Uterus (tissue), 2 donors: ENCODE results near the gene PLA2G4F.

ENCODE experiments used
- POLR2A ChIP-seq, 2 donors: fragments of 450-650 bp; IDR thresholded peaks; one replicate each; pipeline ENCODE4 v1.6.1; 2016; ENCODE audit warnings: antibody characterized with exemption in 2 of 2, mild to moderate bottlenecking in 1 of 2, moderate library complexity in 1 of 2
- TF ChIP-seq, protein P1 (sequence below), 4 experiments: fragments of 200-600 bp in 2 of 4; fragments of 450-650 bp in 2 of 4; sonication (generic) in 2 of 4; IDR thresholded peaks; one replicate each; pipeline ENCODE4 v1.5.1; 2016 to 2019; ENCODE audit warnings: antibody characterized with exemption in 4 of 4, mild to moderate bottlenecking in 2 of 4, moderate library complexity in 1 of 4

DNA sequence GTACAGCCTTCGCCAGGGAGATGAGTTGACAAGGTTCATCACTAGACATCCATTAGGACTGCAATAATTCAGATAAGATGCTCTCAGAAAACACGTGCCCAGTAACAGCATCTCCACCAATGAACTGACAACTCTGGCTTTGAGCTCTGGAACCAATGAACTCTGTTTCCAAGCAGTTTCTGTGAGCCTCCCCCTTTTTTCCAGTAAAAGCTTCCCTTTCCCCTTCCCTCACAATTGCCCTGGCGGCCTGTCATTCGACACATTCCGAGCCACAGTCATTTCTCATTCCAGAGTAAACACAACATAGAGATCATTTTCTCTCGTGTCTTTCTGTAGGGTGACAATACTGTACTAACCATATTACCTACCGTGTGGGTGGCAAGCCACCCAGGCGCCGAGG is 65.7 kb downstream of the PLA2G4F start:
- TF ChIP-seq, protein P1, sequence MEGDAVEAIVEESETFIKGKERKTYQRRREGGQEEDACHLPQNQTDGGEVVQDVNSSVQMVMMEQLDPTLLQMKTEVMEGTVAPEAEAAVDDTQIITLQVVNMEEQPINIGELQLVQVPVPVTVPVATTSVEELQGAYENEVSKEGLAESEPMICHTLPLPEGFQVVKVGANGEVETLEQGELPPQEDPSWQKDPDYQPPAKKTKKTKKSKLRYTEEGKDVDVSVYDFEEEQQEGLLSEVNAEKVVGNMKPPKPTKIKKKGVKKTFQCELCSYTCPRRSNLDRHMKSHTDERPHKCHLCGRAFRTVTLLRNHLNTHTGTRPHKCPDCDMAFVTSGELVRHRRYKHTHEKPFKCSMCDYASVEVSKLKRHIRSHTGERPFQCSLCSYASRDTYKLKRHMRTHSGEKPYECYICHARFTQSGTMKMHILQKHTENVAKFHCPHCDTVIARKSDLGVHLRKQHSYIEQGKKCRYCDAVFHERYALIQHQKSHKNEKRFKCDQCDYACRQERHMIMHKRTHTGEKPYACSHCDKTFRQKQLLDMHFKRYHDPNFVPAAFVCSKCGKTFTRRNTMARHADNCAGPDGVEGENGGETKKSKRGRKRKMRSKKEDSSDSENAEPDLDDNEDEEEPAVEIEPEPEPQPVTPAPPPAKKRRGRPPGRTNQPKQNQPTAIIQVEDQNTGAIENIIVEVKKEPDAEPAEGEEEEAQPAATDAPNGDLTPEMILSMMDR (IDR thresholded peaks at IDR 0.05), result no peak
- TF ChIP-seq POLR2A (IDR thresholded peaks at IDR 0.05), result no peak
